HG03342 (cell line): Measurements from ENCODE around the gene WNK4.
"Not testable (repeated sequence)": the region's sequence is repeated elsewhere in the genome, so short reads cannot be mapped to it uniquely, and the experiment has no call there.

ENCODE experiments used
- ATAC-seq: cut with Tn5 transposase; IDR thresholded peaks from one replicate; pipeline ENCODE4 v1.9.1; 2021; ENCODE audit warnings: mild to moderate bottlenecking, moderate library complexity; ENCODE audit not compliant: unreplicated experiment

Gene WNK4

GRCh38 chr17:42769964-42770363 is 10.4 kb upstream of the WNK4 start:
- ATAC-seq, result not testable (repeated sequence)

- ATAC-seq, result no peak
Measured at GRCh38 chr17:42772945-42773289, 7.5 kb upstream of the WNK4 start.

GRCh38 chr17:42773290-42774035 is 6.9 kb upstream of the WNK4 start, which contains the start of gene VPS25:
Gene VPS25 (plus strand): TSS chr17:42773449. CDS start chr17:42773476, 27 bp downstream.
- ATAC-seq, result peak; percentile 77

- ATAC-seq, result no peak
Measured at GRCh38 chr17:42774066-42774745, 6.2 kb upstream of the WNK4 start.

- no peak for ATAC-seq
Measured at GRCh38 chr17:42775534-42776098, 4.8 kb upstream of the WNK4 start.

- no peak for ATAC-seq
Measured at GRCh38 chr17:42778570-42778969, 1.8 kb upstream of the WNK4 start.

- ATAC-seq, result no peak
Measured at GRCh38 chr17:42779304-42779935, 990 bp upstream of the WNK4 start.

- no peak for ATAC-seq
Measured at GRCh38 chr17:42780851-42781638, 635 bp downstream of the WNK4 start.

- ATAC-seq, result no peak
Measured at GRCh38 chr17:42781639-42782165, 1.3 kb downstream of the WNK4 start.

- ATAC-seq, result no peak
Measured at GRCh38 chr17:42782166-42783061, 2.0 kb downstream of the WNK4 start.

- no peak for ATAC-seq
Measured at GRCh38 chr17:42783062-42783790, 2.8 kb downstream of the WNK4 start.

GRCh38 chr17:42783791-42784138 is 3.4 kb downstream of the WNK4 start:
- no peak for ATAC-seq

GRCh38 chr17:42784409-42784808 is 4.0 kb downstream of the WNK4 start:
- no peak for ATAC-seq

GRCh38 chr17:42784811-42785592 is 4.6 kb downstream of the WNK4 start:
- no peak for ATAC-seq

GRCh38 chr17:42787266-42787665 is 6.9 kb downstream of the WNK4 start:
- ATAC-seq, result no peak

- no peak for ATAC-seq
Measured at GRCh38 chr17:42791948-42792347, 11.5 kb downstream of the WNK4 start.

GRCh38 chr17:42792545-42792944 is 12.1 kb downstream of the WNK4 start:
- ATAC-seq, result no peak

- no peak for ATAC-seq
Measured at GRCh38 chr17:42795061-42795460, 14.7 kb downstream of the WNK4 start.
